Measurements from ENCODE around the gene RFX7.

Gene RFX7

GRCh38 chr15:56126409-56126808 lies 117.3 kb downstream of the RFX7 start:
- no peak for DNase-seq (ENCODE audit: low spot score)

- DNase-seq (ENCODE audit: low spot score): no peak
Measured at GRCh38 chr15:56124391-56124790, 119.3 kb downstream of the RFX7 start.

- no peak for DNase-seq (ENCODE audit: low spot score)
Measured at GRCh38 chr15:56105855-56106254, 137.8 kb downstream of the RFX7 start.

DNA sequence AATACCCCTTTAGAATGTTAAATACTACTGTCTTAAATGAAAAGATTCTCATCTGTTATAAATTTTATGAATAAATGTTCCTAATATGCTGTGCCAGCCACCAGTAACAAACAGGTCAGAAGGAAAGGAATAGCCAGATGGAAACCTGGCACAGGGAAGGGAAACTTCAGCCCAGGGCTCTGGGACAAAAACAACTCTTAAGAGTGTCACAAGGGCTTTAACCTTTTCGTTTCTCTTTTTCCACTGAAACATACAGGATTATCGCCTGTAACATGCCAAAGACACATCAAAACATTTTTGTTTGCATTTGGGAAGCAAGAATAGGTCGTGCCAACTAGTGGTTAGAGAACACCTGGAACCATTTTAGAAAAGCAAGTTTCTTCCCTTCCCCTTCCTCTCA lies 141.2 kb downstream of the RFX7 start:
- DNase-seq (ENCODE audit: low spot score): no peak

DNA sequence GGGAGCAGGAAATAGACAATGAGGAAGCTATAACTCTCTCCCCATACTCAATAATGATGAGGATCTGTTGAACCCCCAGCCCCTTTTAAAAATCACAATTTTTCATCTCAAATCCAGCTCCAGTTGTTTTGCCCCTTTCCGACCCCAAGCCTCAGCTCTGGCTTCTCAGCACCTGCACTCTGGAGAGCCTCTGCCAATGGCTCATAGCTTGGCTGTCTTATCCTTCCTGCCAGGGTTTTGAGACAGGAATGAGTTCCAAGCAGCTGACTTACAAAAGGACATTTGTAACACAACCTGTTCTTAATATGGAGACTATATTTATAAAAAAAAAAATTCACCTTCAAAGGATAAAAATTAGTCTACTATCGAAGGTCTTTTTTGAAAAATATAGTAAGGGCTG lies 144.4 kb downstream of the RFX7 start:
- no peak for DNase-seq (ENCODE audit: low spot score)

DNA sequence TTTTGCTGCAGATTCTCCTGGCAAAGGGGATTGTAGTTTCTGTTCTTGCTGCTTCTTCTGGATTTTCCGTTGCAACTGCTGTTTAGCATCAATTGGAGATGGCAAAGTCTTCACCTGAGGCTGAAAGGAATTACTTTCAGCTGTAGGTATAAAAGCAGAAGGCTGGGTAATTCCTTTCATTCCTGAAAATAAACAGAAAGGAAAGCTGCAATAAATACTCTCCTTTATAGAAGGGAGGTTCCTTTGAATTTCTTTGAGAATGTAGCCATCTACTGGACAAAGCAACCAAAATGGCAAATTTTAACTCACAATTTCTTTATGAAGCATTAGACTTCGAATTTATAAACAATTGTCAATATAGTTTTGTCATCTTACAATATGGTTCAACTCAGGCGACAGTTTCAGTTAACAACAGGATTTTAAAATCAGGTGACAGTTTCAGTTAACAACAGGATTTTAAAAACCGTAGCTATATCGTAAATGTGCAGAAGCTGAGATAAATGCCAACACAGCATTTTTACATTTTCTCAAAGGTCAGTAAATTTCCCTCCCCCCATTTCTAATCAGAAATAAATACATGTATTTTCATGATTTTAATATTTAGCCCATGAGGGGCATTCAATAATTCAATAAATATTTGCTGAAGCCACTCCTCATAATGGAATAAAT lies 145.3 kb downstream of the RFX7 start:
- DNase-seq (ENCODE audit: low spot score): no peak

- no peak for DNase-seq (ENCODE audit: low spot score)
Measured at GRCh38 chr15:56095406-56095805, 148.3 kb downstream of the RFX7 start.

GRCh38 chr15:56094171-56094570 lies 149.5 kb downstream of the RFX7 start:
- DNase-seq (ENCODE audit: low spot score): no peak

DNA sequence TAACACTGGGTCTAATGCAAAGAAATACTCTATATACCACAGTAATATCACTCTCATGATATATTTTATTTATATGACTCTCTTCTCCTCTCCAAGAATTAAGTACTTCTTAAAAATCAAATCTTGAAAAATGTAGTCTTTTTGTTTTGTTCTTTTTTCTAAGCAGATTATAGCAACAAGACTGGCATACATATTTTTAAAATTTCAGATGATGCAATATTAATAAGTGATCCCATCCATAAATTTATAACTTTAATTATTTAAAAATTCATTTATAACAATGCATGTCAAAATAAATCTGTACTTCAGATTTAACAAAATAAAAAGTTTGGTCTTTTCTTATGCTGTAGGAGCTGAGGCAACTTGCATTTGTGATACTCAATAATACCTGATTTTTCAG lies 155.3 kb downstream of the RFX7 start:
- DNase-seq (ENCODE audit: low spot score): no peak

DNA sequence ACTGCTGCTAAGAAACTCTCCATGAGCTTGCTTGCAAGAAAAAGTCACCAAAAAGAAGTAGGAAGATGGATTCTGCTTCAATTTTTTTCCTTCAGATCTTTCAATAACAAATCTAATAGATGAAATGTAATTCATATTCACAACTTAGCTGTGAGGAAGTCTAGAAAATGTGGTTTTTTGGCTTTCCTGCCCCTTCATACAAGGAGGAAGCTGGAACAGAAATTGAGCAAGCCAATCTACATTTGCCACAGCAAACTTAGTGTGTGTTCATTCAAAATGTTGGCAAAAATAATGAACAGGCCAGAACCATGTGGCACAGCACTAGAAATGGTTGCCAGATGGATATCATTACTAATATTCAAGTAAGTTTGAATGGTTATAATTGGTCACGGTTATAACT lies 157.1 kb downstream of the RFX7 start:
- no peak for DNase-seq (ENCODE audit: low spot score)

DNA sequence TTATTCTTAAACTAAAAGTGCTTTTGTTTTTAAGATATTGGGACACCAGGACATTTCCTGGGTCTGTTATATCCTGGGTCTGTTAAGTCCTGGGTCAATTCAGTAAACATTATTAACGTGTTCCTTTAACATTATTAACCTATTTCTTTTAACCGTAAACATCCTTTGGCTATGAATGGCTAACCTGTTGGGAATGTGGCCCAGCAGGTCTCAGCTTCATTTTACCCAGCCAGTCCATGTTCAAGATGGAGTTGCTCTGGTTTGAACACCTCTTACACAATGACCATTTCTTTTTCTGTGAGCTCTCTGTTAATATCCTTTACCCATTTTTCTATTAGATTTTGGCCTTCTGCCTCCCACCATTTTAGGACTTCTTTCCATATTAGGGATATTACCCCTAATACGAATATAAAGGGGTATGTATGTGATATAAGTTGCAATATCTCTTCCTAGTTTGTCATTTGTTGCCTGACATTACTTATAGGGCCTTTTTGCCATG lies 161.4 kb downstream of the RFX7 start:
- no peak for DNase-seq (ENCODE audit: low spot score)

- no peak for DNase-seq (ENCODE audit: low spot score)
Measured at GRCh38 chr15:56077081-56077480, 166.6 kb downstream of the RFX7 start.

DNA sequence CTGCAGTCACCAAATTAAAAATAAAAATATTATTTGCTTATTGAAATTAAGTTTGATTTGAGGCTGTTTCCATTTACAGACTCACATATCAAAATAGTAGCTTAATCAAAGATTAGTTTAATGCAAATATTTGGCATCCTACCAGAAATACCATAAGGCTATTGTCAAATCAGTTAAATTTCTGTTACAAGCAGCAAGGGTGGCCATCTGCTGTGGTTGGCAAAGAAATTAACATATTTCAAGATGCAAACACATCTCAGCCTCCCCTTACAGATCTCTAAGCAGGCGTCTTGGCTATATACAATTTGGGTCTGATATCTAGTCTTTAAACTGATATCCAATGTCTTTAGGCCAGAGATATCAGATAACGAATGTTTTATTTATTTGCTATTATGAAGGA lies 167.0 kb downstream of the RFX7 start:
- no peak for DNase-seq (ENCODE audit: low spot score)

DNA sequence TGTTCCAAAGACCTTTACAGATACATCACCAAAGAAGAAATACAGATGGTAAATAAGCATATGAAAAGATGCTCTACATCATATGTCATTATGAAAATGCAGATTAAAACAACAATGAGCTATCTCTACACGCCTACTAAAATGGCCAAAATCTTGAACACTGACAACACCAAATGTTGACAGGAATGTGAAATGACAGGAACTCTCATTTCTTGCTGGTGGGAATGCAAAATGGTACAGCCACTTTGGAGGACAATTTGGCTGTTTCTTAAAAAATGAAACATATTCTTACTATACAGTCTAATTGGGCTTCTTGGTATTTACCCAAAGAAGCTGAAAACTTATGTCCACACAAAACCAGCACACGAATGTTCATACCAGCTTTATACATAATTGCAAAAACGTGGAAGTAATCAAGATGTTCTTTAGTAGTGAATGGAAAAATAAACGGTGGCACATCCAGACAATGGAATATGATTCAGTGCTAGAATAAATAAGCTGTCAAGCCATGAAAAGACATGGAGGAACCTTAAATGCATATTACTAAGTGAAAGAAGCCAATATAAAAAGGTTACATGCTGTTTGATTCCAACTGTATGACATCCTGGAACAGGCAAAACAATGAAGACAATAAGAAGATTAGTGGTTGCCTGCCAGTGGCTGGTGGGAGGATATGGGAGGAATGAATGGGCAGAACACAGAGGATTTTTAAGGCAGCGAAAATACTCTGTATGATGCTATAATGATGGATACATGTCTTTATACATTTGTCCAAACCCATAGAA lies 169.0 kb downstream of the RFX7 start:
- DNase-seq (ENCODE audit: low spot score): no peak

DNA sequence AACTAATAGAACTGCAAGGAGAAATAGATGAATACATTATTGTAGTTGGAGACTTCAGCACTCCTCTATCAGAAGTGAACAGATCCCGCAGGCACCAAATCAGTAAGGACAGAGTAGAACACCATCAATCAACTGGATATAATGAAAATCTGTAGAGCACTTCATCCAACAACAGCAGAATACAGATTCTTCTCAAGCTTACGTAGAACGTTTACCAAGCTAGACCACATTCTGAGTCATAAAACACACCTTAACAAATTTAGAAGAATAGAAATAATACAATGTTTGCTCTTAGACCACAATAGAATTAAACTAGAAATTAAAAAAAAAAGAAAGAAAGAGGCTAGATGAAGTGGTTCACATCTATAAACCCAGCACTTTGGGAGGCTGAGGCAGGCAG lies 179.5 kb downstream of the RFX7 start:
- no peak for DNase-seq (ENCODE audit: low spot score)

DNA sequence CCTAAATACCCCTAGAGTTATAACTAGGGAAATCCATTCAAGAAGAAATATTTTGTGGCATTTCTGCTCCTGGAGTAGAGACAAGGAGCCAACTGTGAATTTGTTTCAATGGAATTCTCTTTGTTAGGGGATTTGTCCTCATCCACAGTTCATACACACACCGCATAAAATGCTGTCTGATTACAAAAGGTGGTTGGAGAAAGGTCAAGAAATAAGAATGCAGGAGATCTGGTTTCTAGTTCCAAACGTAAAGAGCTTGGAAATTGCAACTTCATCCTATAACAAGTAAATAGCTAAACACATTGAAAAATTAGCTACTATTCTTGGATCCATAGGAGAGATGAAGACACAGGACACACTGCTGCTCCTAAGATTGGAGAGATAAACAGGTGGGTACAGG lies 184.0 kb downstream of the RFX7 start:
- no peak for DNase-seq (ENCODE audit: low spot score)

DNA sequence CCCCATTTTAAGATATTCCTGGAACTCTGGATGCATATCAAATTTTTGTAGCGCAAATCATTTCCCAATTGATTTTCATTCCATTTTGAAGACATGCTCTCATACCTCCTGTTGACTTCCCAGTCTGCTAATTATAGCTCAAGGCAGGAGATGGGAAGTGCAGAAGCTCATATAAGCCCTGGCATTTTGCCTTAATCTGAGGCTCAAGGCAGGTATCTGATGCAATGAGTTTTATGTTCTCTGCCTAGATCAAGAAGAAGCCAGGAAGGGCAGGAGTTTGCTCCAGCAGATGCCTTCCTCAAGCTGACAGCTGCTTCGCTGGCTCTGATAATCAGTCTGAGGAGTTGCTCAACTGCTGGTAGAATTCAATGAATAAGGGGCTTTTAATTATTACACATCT lies 184.7 kb downstream of the RFX7 start:
- no peak for DNase-seq (ENCODE audit: low spot score)

- no peak for DNase-seq (ENCODE audit: low spot score)
Measured at GRCh38 chr15:56056626-56057025, 187.1 kb downstream of the RFX7 start.

DNA sequence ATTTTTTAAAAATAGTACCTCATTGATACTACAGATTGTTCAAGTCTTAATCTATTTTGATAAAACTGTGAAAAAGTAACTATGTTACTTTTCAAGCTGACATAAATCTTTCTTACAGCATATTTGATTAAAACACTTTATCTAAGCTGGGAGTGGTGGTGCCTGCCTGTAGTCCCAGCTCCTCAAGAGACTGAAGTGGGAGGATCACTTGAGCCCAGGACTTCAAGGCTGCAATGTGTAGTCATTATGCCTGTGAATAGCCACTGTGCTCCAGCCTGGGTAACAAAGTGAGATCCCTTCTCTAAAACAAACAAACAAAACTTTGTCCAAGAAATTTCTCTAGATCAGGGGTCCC lies 190.7 kb downstream of the RFX7 start:
- DNase-seq (ENCODE audit: low spot score): no peak

- peak; percentile 65 for DNase-seq (ENCODE audit: low spot score)
Measured at GRCh38 chr15:56052395-56053045, 191.2 kb downstream of the RFX7 start.

DNA sequence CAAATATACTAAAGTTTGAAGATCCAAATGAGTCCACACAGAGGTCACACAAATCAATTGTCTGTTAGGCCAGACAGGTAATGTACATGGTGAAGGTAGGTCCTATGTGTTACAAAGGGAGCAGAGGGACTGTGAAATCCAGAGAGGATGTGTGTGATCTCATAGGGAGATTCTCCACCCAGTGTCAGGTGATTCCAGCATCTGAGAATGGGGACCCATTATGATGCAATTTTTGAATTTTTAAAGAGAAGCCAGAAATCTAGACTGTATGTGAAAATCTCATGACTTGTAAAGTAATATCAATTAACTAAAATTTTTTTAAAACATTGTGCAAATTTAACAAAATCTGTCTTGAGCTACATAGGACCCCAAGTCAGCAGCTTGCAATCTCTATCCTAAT lies 192.0 kb downstream of the RFX7 start:
- DNase-seq (ENCODE audit: low spot score): no peak

- no peak for DNase-seq (ENCODE audit: low spot score)
Measured at GRCh38 chr15:56049577-56049976, 194.1 kb downstream of the RFX7 start.

- no peak for DNase-seq (ENCODE audit: low spot score)
Measured at GRCh38 chr15:56047354-56047753, 196.3 kb downstream of the RFX7 start.
